Testis (tissue), 2 donors: Measurements from ENCODE around the gene TMEM232.

Experiments used
- POLR2A ChIP-seq: fragments of 450-650 bp; IDR thresholded peaks from one replicate; pipeline ENCODE4 v1.6.1; 2017; ENCODE audit warnings: antibody characterized with exemption, mild to moderate bottlenecking, moderate library complexity
- TF ChIP-seq, protein P1 (sequence below), 3 experiments: fragments of 450-650 bp in 2 of 3; fragments of 200-600 bp in 1 of 3; sonication (generic) in 1 of 3; IDR thresholded peaks; one replicate each; pipeline ENCODE4 v1.5.1; 2016 to 2019; ENCODE audit warnings: antibody characterized with exemption in 3 of 3, mild to moderate bottlenecking in 2 of 3, moderate library complexity in 1 of 3

DNA sequence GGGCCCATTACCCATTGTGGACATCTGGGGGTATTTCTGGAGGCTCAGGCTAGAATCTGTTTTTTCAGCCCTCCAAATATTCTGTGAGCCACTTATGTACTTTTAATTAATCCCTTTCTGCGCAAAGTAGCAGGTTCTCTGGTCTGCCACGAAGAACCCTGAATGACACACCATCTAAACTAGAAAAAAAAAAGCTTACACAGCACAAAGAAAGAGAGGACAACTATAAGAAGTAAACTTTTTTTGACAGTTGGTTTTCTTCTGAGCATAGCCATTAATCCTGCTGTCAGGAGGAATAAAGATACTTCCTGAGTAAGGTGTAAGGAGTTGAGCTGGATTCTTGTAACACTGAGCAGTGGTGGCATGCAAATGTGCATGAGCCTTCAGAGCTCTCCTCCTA is 327.5 kb downstream of the TMEM232 start:
- TF ChIP-seq, protein P1, sequence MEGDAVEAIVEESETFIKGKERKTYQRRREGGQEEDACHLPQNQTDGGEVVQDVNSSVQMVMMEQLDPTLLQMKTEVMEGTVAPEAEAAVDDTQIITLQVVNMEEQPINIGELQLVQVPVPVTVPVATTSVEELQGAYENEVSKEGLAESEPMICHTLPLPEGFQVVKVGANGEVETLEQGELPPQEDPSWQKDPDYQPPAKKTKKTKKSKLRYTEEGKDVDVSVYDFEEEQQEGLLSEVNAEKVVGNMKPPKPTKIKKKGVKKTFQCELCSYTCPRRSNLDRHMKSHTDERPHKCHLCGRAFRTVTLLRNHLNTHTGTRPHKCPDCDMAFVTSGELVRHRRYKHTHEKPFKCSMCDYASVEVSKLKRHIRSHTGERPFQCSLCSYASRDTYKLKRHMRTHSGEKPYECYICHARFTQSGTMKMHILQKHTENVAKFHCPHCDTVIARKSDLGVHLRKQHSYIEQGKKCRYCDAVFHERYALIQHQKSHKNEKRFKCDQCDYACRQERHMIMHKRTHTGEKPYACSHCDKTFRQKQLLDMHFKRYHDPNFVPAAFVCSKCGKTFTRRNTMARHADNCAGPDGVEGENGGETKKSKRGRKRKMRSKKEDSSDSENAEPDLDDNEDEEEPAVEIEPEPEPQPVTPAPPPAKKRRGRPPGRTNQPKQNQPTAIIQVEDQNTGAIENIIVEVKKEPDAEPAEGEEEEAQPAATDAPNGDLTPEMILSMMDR (IDR thresholded peaks at IDR 0.05), result no peak
- no peak for TF ChIP-seq POLR2A
